Lower leg skin (tissue), 4 donors: ENCODE results near the gene SUFU. TPM values are rescaled to one million over a fixed set of nuclear protein-coding genes. Genes with fewer than 3 reads are reported as not detected.

Source experiments
- DNase-seq, 2 donors: peaks; one replicate each; pipeline ENCODE4 v3.0.0-alpha.2; 2019; ENCODE audit warnings: low spot score in 2 of 2
- H3K4me3 ChIP-seq: fragments of 200-600 bp; sonication (generic); 2 replicates; pipeline ENCODE4 v1.5.1; 2017; ENCODE audit warnings: mild to moderate bottlenecking, low read depth; ENCODE audit not compliant: poor library complexity, severe bottlenecking
- CTCF ChIP-seq, 3 donors: fragments of 450-650 bp; IDR thresholded peaks; one replicate each; pipeline ENCODE4 v1.5.1; 2016; ENCODE audit warnings: antibody characterized with exemption in 3 of 3, mild to moderate bottlenecking in 3 of 3, moderate library complexity in 2 of 3
- POLR2A ChIP-seq, 2 donors: fragments of 450-650 bp; IDR thresholded peaks; one replicate each; pipeline ENCODE4 v1.6.1; 2016 to 2017; ENCODE audit warnings: antibody characterized with exemption in 2 of 2, mild to moderate bottlenecking in 1 of 2, moderate library complexity in 1 of 2
- WGBS, 2 donors: methylation state at CpG; one replicate each; pipeline ENCODE4 v1.1.5; 2018; 5-methylcytosine and 5-hydroxymethylcytosine counted together
- intact Hi-C: fragments of 100-400 bp; cut with DNase I; formaldehyde crosslinking; loops from one replicate; pipeline ENCODE4 v1.15.0; 2023; ENCODE audit warnings: low total_unique reads
- total RNA-seq, 4 donors: library from RNA; depleted of rRNA; stranded (reverse); fragments of >200 nt; gene quantifications; one replicate each; pipeline ENCODE4 v1.1.0, GENCODE V29; 2016

The SUFU gene
- total RNA-seq, 4 donors from 2014 or later = 15.8 to 19.8 (median 18.0) TPM

- DNase-seq = no peak
- 83 to 84% methylated on average over 10 of the region's 10 CpGs for WGBS, 2 donors
- no peak overlapping the region for H3K4me3 ChIP-seq
- TF ChIP-seq POLR2A (IDR thresholded peaks at IDR 0.05) = no peak
- TF ChIP-seq CTCF (IDR thresholded peaks at IDR 0.05) = no peak
- intact Hi-C loops = no loop called here
These were observed 122.4 kb downstream of the SUFU start for GRCh38 chr10:102626026-102626685.

- intact Hi-C loops = no loop called here
- TF ChIP-seq POLR2A (IDR thresholded peaks at IDR 0.05) = no peak
- TF ChIP-seq CTCF (IDR thresholded peaks at IDR 0.05) = no peak
- WGBS, 2 donors = 42 to 58% methylated on average over 12 of the region's 12 CpGs
- peak in 1 of 2 donors; percentile 78 for DNase-seq
- no peak overlapping the region for H3K4me3 ChIP-seq
These were observed 123.5 kb downstream of the SUFU start for GRCh38 chr10:102627291-102627735.

GRCh38 chr10:102627736-102628293, 124.0 kb downstream of the SUFU start:
- intact Hi-C loops = no loop called here
- WGBS, 2 donors = 42 to 58% methylated on average over 9 of the region's 9 CpGs
- no peak overlapping the region for H3K4me3 ChIP-seq
- DNase-seq = peak in 1 of 2 donors; percentile 83
- TF ChIP-seq POLR2A (IDR thresholded peaks at IDR 0.05) (no peak), CTCF (IDR thresholded peaks at IDR 0.05) (no peak)

- intact Hi-C loops = no loop called here
- no peak for TF ChIP-seq CTCF (IDR thresholded peaks at IDR 0.05)
- TF ChIP-seq POLR2A (IDR thresholded peaks at IDR 0.05) = no peak
- no peak overlapping the region for H3K4me3 ChIP-seq
- no peak for DNase-seq
- WGBS, 2 donors = 52 to 72% methylated on average over 11 of the region's 11 CpGs
These were observed 124.7 kb downstream of the SUFU start for GRCh38 chr10:102628451-102628911.

- DNase-seq = no peak
- intact Hi-C loops = no loop called here
- no peak for TF ChIP-seq POLR2A (IDR thresholded peaks at IDR 0.05)
- TF ChIP-seq CTCF (IDR thresholded peaks at IDR 0.05) = no peak
- H3K4me3 ChIP-seq = no peak overlapping the region
- WGBS, 2 donors = 81 to 84% methylated on average over 22 of the region's 22 CpGs
These were observed 126.2 kb downstream of the SUFU start for GRCh38 chr10:102629661-102630614.
